ENCODE measurements around the gene GHSR.

GHSR gene

DNA sequence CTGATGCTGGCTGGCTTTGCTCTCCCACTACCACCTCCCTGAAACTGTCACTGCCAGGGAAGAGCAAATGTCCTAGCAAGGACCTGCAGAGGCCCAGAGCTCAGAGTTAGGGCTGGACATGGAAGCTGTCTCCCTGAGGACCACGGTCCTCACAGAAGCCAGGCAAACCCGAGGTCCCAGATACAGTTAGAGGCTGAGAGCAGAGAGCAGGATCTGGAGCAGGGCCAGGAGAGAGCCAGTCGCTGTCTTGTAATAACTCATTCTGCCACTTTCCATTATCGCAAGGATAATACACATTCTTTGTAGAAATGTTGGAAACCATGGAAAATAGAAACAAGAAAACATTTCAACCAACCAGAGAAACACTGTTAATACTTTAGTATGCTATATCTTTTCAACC lies 10.1 kb downstream of the GHSR start:
- DNase-seq (ENCODE audit: low spot score), result no peak

DNA sequence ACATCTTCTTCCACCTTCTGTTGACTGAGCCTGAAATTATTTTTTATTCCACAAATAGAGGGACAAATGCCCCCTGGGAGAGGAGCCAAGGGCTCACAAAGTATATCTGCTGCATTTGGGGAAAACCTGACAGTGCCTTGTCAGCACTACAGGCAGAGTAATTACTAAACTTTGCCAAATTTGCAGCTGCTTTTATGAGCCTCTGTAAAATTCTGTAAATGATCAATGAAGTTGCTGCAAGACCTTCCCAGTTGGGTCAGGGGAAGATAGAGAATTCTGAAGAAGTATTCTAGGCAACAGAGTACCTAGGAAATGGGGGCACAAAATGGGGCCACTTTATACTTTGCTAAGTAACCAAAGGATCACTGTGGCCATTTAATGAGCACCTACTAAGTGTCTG lies 10.5 kb downstream of the GHSR start:
- no peak for DNase-seq (ENCODE audit: low spot score)

DNA sequence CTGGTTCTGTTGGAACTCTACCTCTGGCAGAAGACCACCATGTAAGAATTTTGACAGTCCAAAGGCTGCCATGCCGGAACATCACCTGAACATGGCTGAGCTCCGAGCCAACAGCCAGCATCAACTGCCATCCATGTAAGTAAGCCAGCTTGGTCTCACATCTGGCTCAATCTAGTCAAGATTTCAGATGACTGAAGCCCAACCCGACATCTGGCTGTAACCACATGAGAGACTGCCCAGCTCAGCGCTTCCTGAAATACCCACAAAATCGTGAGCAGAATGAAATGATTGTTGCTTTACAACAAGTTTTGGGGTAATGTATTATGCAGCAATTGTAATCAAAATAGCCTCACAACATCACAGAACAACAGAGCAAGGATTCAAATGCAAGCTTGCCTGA lies 32.9 kb downstream of the GHSR start:
- DNase-seq (ENCODE audit: low spot score), result no peak

DNA sequence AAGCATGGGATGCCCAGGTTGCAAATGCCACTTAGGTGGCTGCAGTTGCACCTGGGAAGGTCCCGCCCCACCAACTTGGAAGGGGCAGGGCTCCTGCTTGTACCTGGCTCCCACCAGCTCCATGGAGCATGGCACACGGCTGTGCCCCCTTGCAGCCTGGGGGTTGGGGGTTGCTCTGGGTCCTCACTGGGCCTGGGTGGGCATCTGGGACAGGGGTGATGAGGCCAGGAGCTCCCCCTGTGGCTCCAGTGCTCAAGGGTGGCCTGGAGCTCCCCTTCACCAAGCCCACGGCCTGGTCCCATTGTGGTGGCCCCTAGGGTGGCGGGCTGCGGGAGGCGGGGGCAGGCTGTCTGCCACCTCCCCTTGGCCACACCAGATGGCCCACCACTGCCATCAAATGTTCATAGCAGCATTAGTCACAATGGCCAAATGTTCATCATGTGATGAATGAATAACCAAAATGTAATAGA lies 36.7 kb downstream of the GHSR start:
- DNase-seq (ENCODE audit: low spot score), result no peak

DNA sequence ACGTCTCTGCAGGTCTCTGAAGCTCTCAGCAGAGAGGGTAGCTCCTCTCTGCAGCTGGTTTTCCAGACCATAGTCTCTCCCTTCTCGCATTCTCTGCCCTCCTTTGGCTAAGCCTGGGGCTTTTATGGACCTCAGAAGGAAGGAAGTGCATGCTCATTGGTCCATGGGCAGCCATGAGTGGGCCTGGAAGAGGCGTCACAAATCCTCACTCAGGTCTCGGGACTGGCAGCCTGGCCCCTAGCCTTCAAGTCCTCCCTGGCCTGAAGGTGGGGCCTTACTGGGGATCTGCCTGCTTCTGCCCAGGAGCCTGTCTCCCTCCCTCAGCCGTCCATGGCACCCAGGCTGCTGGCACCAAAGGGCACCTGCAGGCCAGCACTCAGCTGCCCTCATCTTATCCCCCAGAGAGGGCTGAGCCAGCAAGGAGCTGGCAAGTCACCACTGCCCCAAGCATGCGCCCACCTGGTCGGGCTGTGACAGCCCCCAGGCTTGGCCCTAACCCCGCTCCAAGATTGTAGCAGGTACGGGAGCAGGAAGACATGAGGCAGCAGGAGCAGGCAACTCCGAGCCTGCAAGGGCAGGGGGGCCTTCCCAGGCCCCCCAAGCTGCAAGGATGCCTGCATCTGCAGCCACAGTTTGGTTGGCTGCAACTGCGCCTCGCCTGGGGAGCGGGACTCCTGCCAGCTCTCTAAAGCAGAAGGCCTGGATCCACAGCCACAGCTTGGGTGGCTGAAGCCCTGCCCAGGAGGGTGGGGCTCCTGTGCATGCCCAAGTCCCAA lies 37.4 kb downstream of the GHSR start:
- DNase-seq (ENCODE audit: low spot score), result no peak

DNA sequence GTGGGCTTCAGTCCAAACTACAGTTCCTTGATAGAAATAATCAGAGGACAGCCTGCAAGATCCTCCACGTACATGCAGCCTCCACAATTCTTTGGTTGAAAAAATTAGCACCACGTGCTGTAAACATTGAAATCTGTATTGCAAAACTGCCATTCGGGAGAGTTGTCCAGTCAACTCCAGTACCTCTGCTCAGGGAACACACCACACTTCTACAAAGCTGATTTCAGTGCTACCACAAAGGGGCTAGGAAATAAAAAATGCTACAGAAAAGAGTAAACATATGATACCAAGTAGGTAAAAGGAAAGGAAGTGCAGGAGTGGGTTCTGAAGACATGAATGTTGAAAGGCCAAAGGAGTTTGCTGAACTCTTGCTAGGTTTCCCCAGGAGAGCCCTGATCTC lies 40.4 kb downstream of the GHSR start:
- no peak for DNase-seq (ENCODE audit: low spot score)

DNA sequence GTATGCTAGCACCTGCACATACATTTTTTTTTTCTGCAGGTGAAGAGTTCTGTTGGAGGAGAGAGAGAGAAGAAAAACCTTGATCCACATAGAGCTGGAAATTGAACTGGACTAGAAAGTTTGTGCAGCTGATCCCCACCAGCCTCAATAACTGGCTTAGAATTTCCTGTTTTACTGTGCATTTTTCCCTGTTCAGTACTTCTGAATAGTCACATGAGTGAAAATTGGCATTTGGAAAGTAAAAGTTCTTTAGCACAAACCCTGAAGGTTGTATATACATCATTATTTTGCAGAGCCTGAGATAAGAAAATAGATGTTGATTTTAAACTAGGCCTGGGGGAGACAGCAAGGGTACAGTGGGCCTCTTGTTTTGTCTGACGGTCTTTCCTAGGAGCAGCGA lies 42.3 kb downstream of the GHSR start:
- no peak for DNase-seq (ENCODE audit: low spot score)

DNA sequence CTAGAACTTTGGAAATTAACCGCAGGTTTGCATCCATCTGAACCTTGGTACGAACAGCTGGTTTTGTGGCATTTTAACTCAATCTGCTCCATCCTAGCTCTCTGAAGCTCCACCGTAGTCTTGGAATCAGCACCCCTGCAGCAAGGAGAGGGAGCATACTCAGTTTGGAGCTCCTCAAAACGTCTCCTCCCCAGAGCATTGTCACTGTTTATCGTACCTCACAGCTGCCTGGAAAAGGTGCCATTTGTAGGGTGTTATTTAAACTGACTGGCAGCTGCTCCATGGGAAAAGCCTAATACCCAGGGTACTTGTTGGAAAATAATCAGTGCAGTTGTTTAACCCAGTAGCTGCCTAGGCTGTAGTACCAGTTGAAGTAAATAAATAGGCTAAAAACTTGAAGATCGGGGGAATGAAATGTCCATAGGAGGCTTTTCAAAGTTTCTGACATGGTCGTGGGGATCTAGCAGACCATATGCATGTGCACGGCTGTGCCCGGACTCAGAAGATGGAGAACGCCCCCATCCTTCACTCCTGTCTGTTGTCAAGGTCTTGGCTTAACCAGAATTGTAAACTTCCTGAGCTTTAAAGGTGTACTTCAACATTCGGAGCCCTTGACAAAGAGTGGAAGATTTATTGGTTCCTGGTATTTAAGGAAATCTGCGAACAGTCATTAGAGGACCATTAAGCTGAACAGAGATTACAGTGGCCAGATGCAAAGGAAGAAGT lies 43.9 kb downstream of the GHSR start:
- no peak for DNase-seq (ENCODE audit: low spot score)

DNA sequence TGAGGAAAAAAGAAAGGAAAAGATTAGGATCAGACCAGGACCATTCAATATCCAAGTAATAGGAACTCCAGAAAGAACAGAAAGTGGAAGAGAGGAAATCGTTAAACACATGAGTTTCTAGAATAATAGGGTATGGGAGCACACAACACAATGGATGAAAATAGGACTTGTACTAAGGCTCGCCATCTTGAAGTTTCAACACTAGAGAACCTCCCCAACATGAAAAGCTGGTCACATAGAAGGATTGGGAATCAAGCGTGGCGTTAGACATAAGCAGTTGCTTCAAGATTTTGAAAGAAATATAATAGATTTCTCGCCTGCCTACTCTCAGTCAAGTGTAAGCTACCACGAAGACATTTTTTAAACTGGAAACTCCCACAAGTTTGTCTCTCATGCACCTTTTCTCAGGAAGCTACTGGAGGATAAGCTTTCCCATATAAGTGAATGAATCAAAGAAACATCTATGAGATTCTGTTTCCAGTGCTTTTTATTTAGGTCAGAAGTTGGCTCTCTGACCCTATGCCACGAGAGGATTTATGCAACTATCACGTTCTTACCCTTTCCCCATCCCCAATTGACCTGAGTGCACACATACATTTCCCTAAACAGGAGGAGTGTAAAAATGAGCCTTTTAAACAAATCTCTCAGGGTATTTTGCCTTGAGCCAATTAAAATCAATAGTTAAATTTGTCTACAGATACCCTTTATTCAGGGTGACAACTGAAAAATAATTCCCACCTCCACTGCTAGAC lies 45.2 kb downstream of the GHSR start:
- no peak for DNase-seq (ENCODE audit: low spot score)

DNA sequence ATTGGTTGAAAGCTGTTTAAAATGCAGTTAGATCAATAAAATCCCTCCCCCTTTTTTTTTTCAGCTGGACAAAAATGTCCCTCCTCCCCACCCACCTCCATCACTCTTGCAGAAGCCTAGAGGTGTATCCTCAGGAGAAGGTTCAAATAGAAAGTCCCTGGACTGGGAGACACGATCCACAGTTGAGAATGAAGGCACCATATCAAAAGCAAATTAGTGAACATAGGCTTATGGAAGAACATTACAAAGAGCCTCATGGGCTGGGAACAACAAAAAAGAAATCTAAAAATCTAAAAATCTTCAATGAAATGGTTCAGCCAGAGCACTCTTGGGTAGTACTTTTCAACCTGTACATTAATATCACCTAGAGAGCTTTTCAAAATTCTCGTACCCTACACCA lies 46.2 kb downstream of the GHSR start:
- DNase-seq (ENCODE audit: low spot score), result no peak

DNA sequence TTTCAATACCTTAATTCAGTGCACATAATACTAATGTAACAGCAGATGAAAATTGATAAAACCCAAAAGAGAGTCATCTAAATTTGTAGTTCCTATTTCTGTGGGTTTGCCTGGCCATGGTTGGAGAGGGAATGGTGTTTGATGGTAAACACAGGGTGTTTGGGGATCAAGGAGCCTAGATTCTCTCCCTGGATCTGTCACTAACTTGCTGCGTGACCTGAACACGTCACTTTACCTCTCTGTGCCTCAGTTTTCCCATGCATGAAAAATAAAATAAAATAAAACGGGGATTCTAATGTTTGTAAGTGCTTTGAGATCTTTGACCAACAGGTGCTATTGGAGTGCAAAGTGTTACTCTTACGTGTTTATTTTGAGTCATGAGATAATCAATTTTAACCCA lies 49.8 kb downstream of the GHSR start:
- DNase-seq (ENCODE audit: low spot score), result no peak

DNA sequence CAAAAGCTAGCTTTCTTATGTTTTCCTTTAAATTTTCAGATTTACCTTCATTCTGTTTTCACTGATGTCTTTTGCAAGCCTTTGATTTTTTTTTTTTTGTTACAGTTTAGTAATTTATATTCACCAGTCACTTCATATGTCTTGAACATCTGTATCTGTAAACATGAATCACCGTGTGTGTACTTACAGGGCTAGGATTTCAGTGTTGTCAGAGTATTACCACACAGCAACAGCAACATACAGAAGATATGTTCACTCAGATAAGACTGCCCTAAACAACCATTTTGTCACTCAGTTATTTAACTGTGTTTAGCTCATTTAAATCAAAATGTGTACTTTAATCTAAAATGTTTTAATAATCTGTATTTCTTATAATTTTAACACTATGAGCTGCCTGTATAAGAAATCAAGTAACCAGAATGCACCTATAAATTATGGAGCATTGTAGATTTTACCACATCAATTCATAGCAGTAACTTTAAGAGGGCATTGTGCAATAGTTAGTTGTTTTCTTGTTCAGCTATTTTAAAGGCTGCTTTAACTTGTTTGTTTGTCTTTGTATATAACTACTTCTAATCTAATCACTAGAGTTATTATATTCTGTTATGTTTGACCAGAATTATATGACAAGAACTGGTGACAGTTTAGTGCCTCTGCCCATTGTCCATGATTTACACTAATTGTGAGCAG lies 50.4 kb downstream of the GHSR start:
- no peak for DNase-seq (ENCODE audit: low spot score)

DNA sequence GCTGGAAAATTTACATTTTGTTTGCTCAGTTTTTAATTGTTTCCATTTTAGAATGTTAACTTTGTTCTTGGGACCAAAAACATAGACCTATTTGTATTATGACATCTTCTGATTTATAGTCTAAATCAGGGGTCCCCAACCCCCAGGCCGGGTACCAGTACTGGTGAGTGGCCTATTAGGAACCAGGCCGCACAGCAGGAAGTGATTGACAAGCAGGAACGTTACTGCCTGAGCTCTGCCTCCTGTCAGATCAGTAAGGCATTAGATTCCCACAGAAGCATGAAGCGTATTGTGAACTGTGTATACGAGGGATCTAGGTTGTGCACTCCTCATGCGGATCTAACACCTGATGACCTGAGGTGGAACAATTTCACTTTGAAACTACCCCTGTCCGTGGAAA lies 51.9 kb downstream of the GHSR start:
- DNase-seq (ENCODE audit: low spot score), result no peak

DNA sequence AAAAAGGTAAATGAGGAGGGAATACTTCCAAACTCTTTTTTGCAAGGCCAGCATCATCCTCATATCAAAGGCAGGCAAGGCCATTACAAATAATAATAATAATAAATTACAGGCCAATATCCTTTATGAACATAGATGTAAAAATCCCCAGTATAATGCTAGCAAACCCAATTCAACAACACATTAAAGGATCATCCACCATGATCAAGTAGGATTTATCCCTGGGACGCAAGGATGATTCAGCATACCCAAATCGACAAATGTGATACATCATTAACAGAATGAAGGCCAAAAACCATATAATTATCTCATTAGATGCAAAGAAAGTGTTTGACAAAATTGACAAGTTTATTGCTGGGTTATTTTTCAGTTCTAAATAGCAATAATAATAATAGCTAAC lies 53.6 kb downstream of the GHSR start:
- no peak for DNase-seq (ENCODE audit: low spot score)
